Colonic mucosa (tissue), 4 donors: ENCODE results near the gene HTRA3. TPM values are rescaled to one million over a fixed set of nuclear protein-coding genes. Genes with fewer than 3 reads are reported as not detected.
A peak's percentile ranks its signal among the peaks of the same experiment; 100 is the strongest.

Experiments
- DNase-seq: peaks from one replicate; pipeline ENCODE4 v3.0.0-alpha.2; 2020
- H3K27ac ChIP-seq: fragments of 200-600 bp; one replicate; pipeline ENCODE4 v1.8.0; 2021
- H3K27me3 ChIP-seq: fragments of 200-600 bp; one replicate; pipeline ENCODE4 v1.8.0; 2021
- H3K36me3 ChIP-seq: fragments of 200-600 bp; one replicate; pipeline ENCODE4 v1.8.0; 2021
- H3K4me1 ChIP-seq: fragments of 200-600 bp; one replicate; pipeline ENCODE4 v1.8.0; 2021; ENCODE audit warnings: mild to moderate bottlenecking
- H3K4me3 ChIP-seq: fragments of 200-600 bp; one replicate; pipeline ENCODE4 v1.8.0; 2021
- H3K9ac ChIP-seq, 2 donors: one replicate each; pipeline ENCODE4 v1.7.0; 2013; ENCODE audit warnings: control low read depth in 2 of 2, low read depth in 2 of 2, low read length in 2 of 2
- H3K9me3 ChIP-seq: fragments of 200-600 bp; one replicate; pipeline ENCODE4 v1.8.0; 2021
- CTCF ChIP-seq: fragments of 200-600 bp; IDR thresholded peaks from one replicate; pipeline ENCODE4 v1.8.0; 2022; ENCODE audit warnings: antibody characterized with exemption, mild to moderate bottlenecking
- intact Hi-C: fragments of 100-400 bp; cut with DNase I; formaldehyde crosslinking; loops from one replicate; pipeline ENCODE4 v1.14.1; 2022
- total RNA-seq, 2 donors: library from RNA; stranded (reverse); fragmentation: NEBNext Ultra II Directional in 1 of 2; extraction: Animal tissue kit (Norgen Biotek cat#: 25700) in 1 of 2; gene quantifications; one replicate each; pipeline ENCODE4 v1.2.1, GENCODE V29; 2021
- donor health status: healthy.
- donor health status: DM: no; HTN: no; CAD: no.
- donor health status: DM: no; HTN: no; CAD: no.

The HTRA3 gene
- total RNA-seq, 2 donors from 2014 or later: 1.3 to 5.0 TPM

GRCh38 chr4:8264106-8264505, 5.4 kb upstream of the HTRA3 start:
- no peak for TF ChIP-seq CTCF
- no peak for DNase-seq
- Histone ChIP-seq H3K4me1 (no peaks in the 10 kb centered on the region), H3K4me3 (no peak overlapping the region), H3K27ac (no peak overlapping the region), H3K9me3 (no peaks in the 10 kb centered on the region), H3K9ac (no peak overlapping the region), H3K36me3 (no peaks in the 10 kb centered on the region), H3K27me3 (peaks cover 1% of the 10 kb centered on the region)
- intact Hi-C loops: loop anchor here (10.0 kb wide), 1 partner anchor 331 kb away; the partner anchor contains the start of gene CPZ

GRCh38 chr4:8265171-8265929, 4.2 kb upstream of the HTRA3 start:
- intact Hi-C loops: loop anchor here (5.0 to 10.0 kb wide), 2 partner anchors 137 to 329 kb away; partner anchors contain the start of gene CPZ
- no peak for DNase-seq
- Histone ChIP-seq H3K4me1 (no peaks in the 10 kb centered on the region), H3K9me3 (no peaks in the 10 kb centered on the region), H3K27me3 (peaks cover 10% of the 10 kb centered on the region), H3K4me3 (no peak overlapping the region), H3K36me3 (no peaks in the 10 kb centered on the region), H3K9ac (no peak overlapping the region), H3K27ac (no peak overlapping the region)
- no peak for TF ChIP-seq CTCF

GRCh38 chr4:8266088-8266487, 3.5 kb upstream of the HTRA3 start:
- no peaks in the 10 kb centered on the region for H3K9me3 ChIP-seq
- intact Hi-C loops: loop anchor here (5.0 to 10.0 kb wide), 2 partner anchors 136 to 329 kb away; partner anchors contain the start of gene CPZ
- H3K4me1 ChIP-seq: no peaks in the 10 kb centered on the region
- H3K27me3 ChIP-seq: peaks cover 13% of the 10 kb centered on the region
- H3K27ac ChIP-seq: no peak overlapping the region
- DNase-seq: no peak
- H3K4me3 ChIP-seq: no peak overlapping the region
- no peaks in the 10 kb centered on the region for H3K36me3 ChIP-seq
- no peak for TF ChIP-seq CTCF
- no peak overlapping the region for H3K9ac ChIP-seq

GRCh38 chr4:8266508-8266907, 3.0 kb upstream of the HTRA3 start:
- Histone ChIP-seq H3K9me3 (no peaks in the 10 kb centered on the region), H3K9ac (no peak overlapping the region), H3K27ac (no peak overlapping the region), H3K27me3 (peaks cover 13% of the 10 kb centered on the region), H3K4me3 (no peak overlapping the region), H3K36me3 (no peaks in the 10 kb centered on the region), H3K4me1 (no peaks in the 10 kb centered on the region)
- TF ChIP-seq CTCF: no peak
- DNase-seq: no peak
- intact Hi-C loops: loop anchor here (5.0 to 10.0 kb wide), 2 partner anchors 136 to 328 kb away; partner anchors contain the start of gene CPZ

- intact Hi-C loops: loop anchor here (5.0 to 10.0 kb wide), 2 partner anchors 135 to 328 kb away; partner anchors contain the start of gene CPZ
- Histone ChIP-seq H3K4me1 (no peaks in the 10 kb centered on the region), H3K9ac (no peak overlapping the region), H3K27ac (no peak overlapping the region), H3K27me3 (peaks cover 13% of the 10 kb centered on the region), H3K4me3 (no peak overlapping the region), H3K9me3 (no peaks in the 10 kb centered on the region), H3K36me3 (no peaks in the 10 kb centered on the region)
- peak; percentile 70 for DNase-seq
- peak; percentile 51 for TF ChIP-seq CTCF
Measured at GRCh38 chr4:8267077-8267476, 2.5 kb upstream of the HTRA3 start.
